Measurements from ENCODE around the gene MAP3K20.

MAP3K20 gene

GRCh38 chr2:173271825-173272224 lies 196.2 kb downstream of the MAP3K20 start:
- no peak overlapping the region for H3K4me3 ChIP-seq (ENCODE audit: low read depth in 1 of 2, low read length in 2 of 2)
- H3K36me3 ChIP-seq (ENCODE audit: insufficient read depth, low read length): peaks cover 6% of the 10 kb centered on the region; the same call in 1 of the 2 replicates
- no peak for TF ChIP-seq EZH2 (IDR thresholded peaks at IDR 0.05; ENCODE audit: borderline replicate concordance, low read depth, low read length, severe bottlenecking)
- no peak for TF ChIP-seq CTCF (IDR thresholded peaks at IDR 0.05; ENCODE audit: borderline replicate concordance, extremely low read depth, low read length, poor library complexity, severe bottlenecking)
- no peak overlapping the region for H3K4me2 ChIP-seq (ENCODE audit: insufficient read depth, low read length)
- H3K9ac ChIP-seq (ENCODE audit: low read depth, low read length): no peak overlapping the region
- no peak for ATAC-seq (ENCODE audit: insufficient read depth, low read depth)
- peaks cover 2% of the 10 kb centered on the region for H3K9me3 ChIP-seq (ENCODE audit: insufficient read depth, low read length, severe bottlenecking)
- H3K27me3 ChIP-seq (ENCODE audit: insufficient read depth, low read length, poor library complexity): no peaks in the 10 kb centered on the region
- DNase-seq: no peak
- no peaks in the 10 kb centered on the region for H3K4me1 ChIP-seq (ENCODE audit: insufficient read depth, low read length)
- no peak overlapping the region for H3K27ac ChIP-seq (ENCODE audit: low read length)
- no peak overlapping the region for H2AFZ ChIP-seq (ENCODE audit: low read depth, low read length)
- H4K20me1 ChIP-seq (ENCODE audit: insufficient read depth, low read length): no peaks in the 10 kb centered on the region
- H3K79me2 ChIP-seq (ENCODE audit: insufficient read depth, low read length): no peaks in the 10 kb centered on the region

- H3K4me1 ChIP-seq (ENCODE audit: insufficient read depth, low read length): no peaks in the 10 kb centered on the region
- H3K36me3 ChIP-seq (ENCODE audit: insufficient read depth, low read length): no peaks in the 10 kb centered on the region
- H4K20me1 ChIP-seq (ENCODE audit: insufficient read depth, low read length): no peaks in the 10 kb centered on the region
- no peaks in the 10 kb centered on the region for H3K79me2 ChIP-seq (ENCODE audit: insufficient read depth, low read length)
- DNase-seq (no peak), ATAC-seq (ENCODE audit: insufficient read depth, low read depth) (no peak)
- peaks cover 2% of the 10 kb centered on the region for H3K9me3 ChIP-seq (ENCODE audit: insufficient read depth, low read length, severe bottlenecking)
- H3K9ac ChIP-seq (ENCODE audit: low read depth, low read length): no peak overlapping the region
- TF ChIP-seq CTCF (IDR thresholded peaks at IDR 0.05; ENCODE audit: borderline replicate concordance, extremely low read depth, low read length, poor library complexity, severe bottlenecking): no peak
- TF ChIP-seq EZH2 (IDR thresholded peaks at IDR 0.05; ENCODE audit: borderline replicate concordance, low read depth, low read length, severe bottlenecking): no peak
- H3K27ac ChIP-seq (ENCODE audit: low read length): no peak overlapping the region
- H2AFZ ChIP-seq (ENCODE audit: low read depth, low read length): no peak overlapping the region
- no peak overlapping the region for H3K4me2 ChIP-seq (ENCODE audit: insufficient read depth, low read length)
- no peaks in the 10 kb centered on the region for H3K27me3 ChIP-seq (ENCODE audit: insufficient read depth, low read length, poor library complexity)
- no peak overlapping the region for H3K4me3 ChIP-seq (ENCODE audit: low read depth in 1 of 2, low read length in 2 of 2)
These were observed 197.2 kb downstream of the MAP3K20 start for GRCh38 chr2:173272849-173273248.

DNA sequence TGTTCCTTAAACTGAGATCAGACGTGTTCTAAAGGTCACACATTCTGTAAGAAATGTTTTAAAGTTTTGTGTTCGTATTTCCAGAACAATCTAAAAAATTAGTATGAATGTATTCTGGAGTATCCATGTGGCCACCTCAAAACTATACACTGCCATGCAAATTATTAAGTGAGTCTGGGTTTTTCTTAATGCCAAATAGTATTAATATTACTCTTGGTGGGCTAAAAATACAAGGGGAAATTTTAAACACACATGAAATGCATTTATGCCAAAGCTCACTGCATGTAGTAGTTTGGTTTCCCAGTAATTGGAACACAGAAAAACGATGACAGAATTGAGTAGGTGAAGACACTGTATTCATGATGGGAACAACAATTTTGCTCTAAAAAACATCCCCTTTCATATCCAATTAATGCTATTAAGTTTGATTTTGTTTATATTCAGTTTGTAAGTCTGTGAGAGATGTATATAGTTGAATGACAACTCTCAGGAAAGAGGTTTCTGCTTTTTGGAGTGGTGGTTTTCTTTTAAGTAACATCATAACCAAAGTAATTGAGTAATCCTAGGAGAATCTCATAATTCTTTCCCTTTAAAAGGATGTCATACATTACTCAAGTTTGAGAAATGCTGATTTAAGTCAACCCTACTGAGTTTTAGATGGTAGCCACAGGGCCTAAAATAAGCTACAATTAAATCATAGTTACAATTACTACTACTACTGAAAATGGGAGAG lies 203.3 kb downstream of the MAP3K20 start:
- no peak for ATAC-seq (ENCODE audit: insufficient read depth, low read depth)
- H2AFZ ChIP-seq (ENCODE audit: low read depth, low read length): no peak overlapping the region

More for the DNA sequence above, 203.3 kb downstream of the MAP3K20 start:
- Histone ChIP-seq H3K9ac (ENCODE audit: low read depth, low read length) (no peak overlapping the region), H3K4me1 (ENCODE audit: insufficient read depth, low read length) (no peaks in the 10 kb centered on the region), H3K4me3 (ENCODE audit: low read depth in 1 of 2, low read length in 2 of 2) (no peak overlapping the region), H3K4me2 (ENCODE audit: insufficient read depth, low read length) (no peak overlapping the region), H3K9me3 (ENCODE audit: insufficient read depth, low read length, severe bottlenecking) (peaks cover 2% of the 10 kb centered on the region), H3K36me3 (ENCODE audit: insufficient read depth, low read length) (no peaks in the 10 kb centered on the region), H4K20me1 (ENCODE audit: insufficient read depth, low read length) (no peaks in the 10 kb centered on the region), H3K79me2 (ENCODE audit: insufficient read depth, low read length) (no peaks in the 10 kb centered on the region), H3K27me3 (ENCODE audit: insufficient read depth, low read length, poor library complexity) (no peaks in the 10 kb centered on the region), H3K27ac (ENCODE audit: low read length) (no peak overlapping the region)
- TF ChIP-seq EZH2 (IDR thresholded peaks at IDR 0.05; ENCODE audit: borderline replicate concordance, low read depth, low read length, severe bottlenecking): no peak
- no peak for TF ChIP-seq CTCF (IDR thresholded peaks at IDR 0.05; ENCODE audit: borderline replicate concordance, extremely low read depth, low read length, poor library complexity, severe bottlenecking)
- no peak for DNase-seq

All from DND-41 (cell line).